22Rv1 (cell line): ENCODE results near the gene SART3.

ENCODE experiments used
- ZFX ChIP-seq: fragments of 450-650 bp; IDR thresholded peaks from 2 replicates; pipeline ENCODE4 v1.6.1; 2017; ENCODE audit warnings: antibody characterized with exemption, borderline replicate concordance
- TF ChIP-seq, protein P1 (sequence below): fragments of 450-650 bp; IDR thresholded peaks from 2 replicates; pipeline ENCODE4 v1.5.1; 2017; ENCODE audit warnings: mild to moderate bottlenecking

DNA sequence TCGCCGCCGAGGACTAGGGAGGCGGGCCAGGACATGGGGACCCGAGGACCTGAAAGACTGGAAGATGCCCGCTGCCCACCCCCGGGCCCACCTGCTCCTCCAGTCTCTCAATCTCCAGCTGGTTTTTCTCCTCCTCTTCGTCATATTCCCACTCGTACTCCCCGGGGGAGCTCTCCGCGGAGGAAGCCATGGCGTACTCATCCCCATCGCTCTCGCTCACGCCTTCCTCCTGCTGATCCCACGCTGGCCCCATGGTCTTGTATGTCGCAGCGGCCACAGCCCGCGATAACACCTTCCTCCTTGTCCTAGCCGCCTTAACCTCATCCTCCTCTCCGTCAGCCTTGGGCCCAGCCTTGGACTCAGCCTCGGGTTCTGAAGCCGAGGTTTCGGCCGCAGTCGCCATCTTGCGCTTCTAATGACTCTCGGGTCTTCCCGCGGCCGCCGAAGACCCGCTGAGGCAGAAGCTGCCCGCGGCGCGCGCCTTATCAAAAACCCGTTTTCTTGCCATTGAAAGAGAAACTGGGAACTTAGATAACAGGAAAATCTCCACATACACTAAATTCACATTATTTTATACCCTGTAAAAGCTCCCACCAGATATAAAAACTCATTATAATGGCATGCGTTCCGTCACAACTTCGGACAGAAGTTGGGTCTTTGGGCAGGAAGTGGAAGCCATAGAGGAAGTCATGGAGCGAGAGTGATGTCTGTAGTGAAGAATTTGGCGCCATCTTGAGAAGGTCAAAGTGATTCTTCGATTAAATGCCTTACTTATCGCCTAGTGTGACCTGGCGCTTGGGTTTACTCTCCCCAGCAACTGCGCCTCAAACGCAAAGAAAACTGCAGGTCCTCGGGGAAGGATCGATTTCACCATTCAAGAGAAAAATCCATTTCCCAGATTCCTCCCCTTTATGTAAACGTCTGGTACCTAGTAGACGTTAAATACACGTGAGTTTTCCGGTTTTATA is at the start of gene SART3:
- TF ChIP-seq ZFX = no peak
- TF ChIP-seq, protein P1, sequence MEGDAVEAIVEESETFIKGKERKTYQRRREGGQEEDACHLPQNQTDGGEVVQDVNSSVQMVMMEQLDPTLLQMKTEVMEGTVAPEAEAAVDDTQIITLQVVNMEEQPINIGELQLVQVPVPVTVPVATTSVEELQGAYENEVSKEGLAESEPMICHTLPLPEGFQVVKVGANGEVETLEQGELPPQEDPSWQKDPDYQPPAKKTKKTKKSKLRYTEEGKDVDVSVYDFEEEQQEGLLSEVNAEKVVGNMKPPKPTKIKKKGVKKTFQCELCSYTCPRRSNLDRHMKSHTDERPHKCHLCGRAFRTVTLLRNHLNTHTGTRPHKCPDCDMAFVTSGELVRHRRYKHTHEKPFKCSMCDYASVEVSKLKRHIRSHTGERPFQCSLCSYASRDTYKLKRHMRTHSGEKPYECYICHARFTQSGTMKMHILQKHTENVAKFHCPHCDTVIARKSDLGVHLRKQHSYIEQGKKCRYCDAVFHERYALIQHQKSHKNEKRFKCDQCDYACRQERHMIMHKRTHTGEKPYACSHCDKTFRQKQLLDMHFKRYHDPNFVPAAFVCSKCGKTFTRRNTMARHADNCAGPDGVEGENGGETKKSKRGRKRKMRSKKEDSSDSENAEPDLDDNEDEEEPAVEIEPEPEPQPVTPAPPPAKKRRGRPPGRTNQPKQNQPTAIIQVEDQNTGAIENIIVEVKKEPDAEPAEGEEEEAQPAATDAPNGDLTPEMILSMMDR = no peak
